Cardiac fibroblast (primary cell): ENCODE measurements around the gene COL24A1.
"Not testable (repeated sequence)": the region's sequence is repeated elsewhere in the genome, so short reads cannot be mapped to it uniquely, and the experiment has no call there.

Source experiments
- DNase-seq, 2 donors: peaks; one replicate each; pipeline versions ENCODE4 v3.0.0 to v3.0.0-alpha.2; 2010; ENCODE audit warnings: low read depth in 2 of 2
- H3K4me3 ChIP-seq, 2 donors: replicated peaks in 1 of 2; 1 replicate in 1 of 2; 2 replicates in 1 of 2; pipeline ENCODE4 v1.5.1; 2011; ENCODE audit warnings: low read depth in 2 of 2, low read length in 2 of 2, mild to moderate bottlenecking in 2 of 2, moderate library complexity in 1 of 2
- CTCF ChIP-seq: IDR thresholded peaks from one replicate; pipeline ENCODE4 v1.5.1; 2011; ENCODE audit warnings: low read depth, mild to moderate bottlenecking, low read length, inconsistent platforms

The COL24A1 gene

GRCh38 chr1:86114236-86114635 lies 42.3 kb downstream of the COL24A1 start:
- DNase-seq = no peak
- TF ChIP-seq CTCF = no peak
- H3K4me3 ChIP-seq = no peak overlapping the region

GRCh38 chr1:86111590-86111989 lies 45.0 kb downstream of the COL24A1 start:
- DNase-seq, H3K4me3 ChIP-seq: not testable (repeated sequence)

GRCh38 chr1:86110451-86111129 lies 46.0 kb downstream of the COL24A1 start:
- H3K4me3 ChIP-seq = no peak overlapping the region
- TF ChIP-seq CTCF = no peak
- no peak for DNase-seq

GRCh38 chr1:86105533-86105866 lies 51.1 kb downstream of the COL24A1 start:
- H3K4me3 ChIP-seq = no peak overlapping the region
- no peak for DNase-seq
- no peak for TF ChIP-seq CTCF

GRCh38 chr1:86104606-86105532 lies 51.7 kb downstream of the COL24A1 start:
- no peak overlapping the region for H3K4me3 ChIP-seq
- no peak for DNase-seq
- no peak for TF ChIP-seq CTCF

- TF ChIP-seq CTCF = no peak
- no peak for DNase-seq
- no peak overlapping the region for H3K4me3 ChIP-seq
Observed at GRCh38 chr1:86101616-86102015, 55.0 kb downstream of the COL24A1 start.

GRCh38 chr1:86100401-86100800 lies 56.2 kb downstream of the COL24A1 start:
- no peak for DNase-seq
- no peak overlapping the region for H3K4me3 ChIP-seq
- TF ChIP-seq CTCF = no peak
